ENCODE data around the gene MID2. TPM values are rescaled to one million over a fixed set of nuclear protein-coding genes. Genes with fewer than 3 reads are reported as not detected.

MID2 gene
- total RNA-seq, 1 donor from 2014 or later: 5.8 TPM

Other genes starting within 250 kb of the MID2 start
- 94.4 and 94.5 TPM in 2 replicates for gene PRPS1, start 197.4 kb upstream of the MID2 start, total RNA-seq
- gene TSC22D3, start 50.1 kb upstream of the MID2 start, total RNA-seq: 19.1 and 23.1 TPM in 2 replicates
- not detected in 2 replicates for gene NCBP2L, start 48.1 kb upstream of the MID2 start, total RNA-seq
- gene TEX13B, start 156.5 kb downstream of the MID2 start, total RNA-seq: not detected in 2 replicates
- 0.34 TPM in 1 of 2 replicates, not detected in the other for gene VSIG1, start 219.2 kb downstream of the MID2 start, total RNA-seq